GM06990 (cell line): ENCODE measurements around the gene HDAC6.

Experiments
- DNase-seq: peaks from one replicate; pipeline ENCODE4 v3.0.0-alpha.2; 2011; ENCODE audit not compliant: insufficient read length; ENCODE audit errors: extremely low read depth
- H3K27me3 ChIP-seq: replicated peaks from 2 replicates; pipeline ENCODE4 v1.6.0; 2011; ENCODE audit warnings: low read length; ENCODE audit not compliant: control insufficient read depth, insufficient read depth
- H3K36me3 ChIP-seq: 2 replicates; pipeline ENCODE4 v1.5.1; 2011; ENCODE audit warnings: low read length; ENCODE audit not compliant: control insufficient read depth, insufficient read depth
- H3K4me3 ChIP-seq: replicated peaks from 2 replicates; pipeline ENCODE4 v1.5.1; 2011; ENCODE audit warnings: low read depth, mild to moderate bottlenecking, control low read depth, low read length
- CTCF ChIP-seq: IDR thresholded peaks from 2 replicates; pipeline ENCODE4 v1.5.1; 2011; ENCODE audit warnings: low read length, control low read depth, mild to moderate bottlenecking, inconsistent platforms; ENCODE audit not compliant: insufficient read depth, poor library complexity, severe bottlenecking

Gene HDAC6

DNA sequence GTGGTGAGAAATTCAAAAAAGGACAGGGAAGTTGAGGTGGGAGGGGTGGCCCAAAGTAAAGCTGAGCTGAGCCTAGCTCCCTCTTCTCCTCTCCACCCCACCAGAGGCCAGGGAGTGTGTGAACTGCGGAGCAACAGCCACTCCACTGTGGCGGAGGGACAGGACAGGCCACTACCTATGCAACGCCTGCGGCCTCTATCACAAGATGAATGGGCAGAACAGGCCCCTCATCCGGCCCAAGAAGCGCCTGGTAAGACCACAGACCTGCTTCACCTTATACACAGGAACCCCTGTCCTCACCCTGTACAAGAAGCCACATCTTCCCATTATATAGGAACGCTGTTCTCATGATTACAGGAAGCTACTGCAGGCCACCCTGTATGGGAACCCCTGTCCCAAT, 9.6 kb upstream of the HDAC6 start:
- no peak for TF ChIP-seq CTCF
- Histone ChIP-seq H3K36me3 (no peaks in the 10 kb centered on the region), H3K4me3 (no peak overlapping the region), H3K27me3 (no peaks in the 10 kb centered on the region)
- no peak for DNase-seq

DNA sequence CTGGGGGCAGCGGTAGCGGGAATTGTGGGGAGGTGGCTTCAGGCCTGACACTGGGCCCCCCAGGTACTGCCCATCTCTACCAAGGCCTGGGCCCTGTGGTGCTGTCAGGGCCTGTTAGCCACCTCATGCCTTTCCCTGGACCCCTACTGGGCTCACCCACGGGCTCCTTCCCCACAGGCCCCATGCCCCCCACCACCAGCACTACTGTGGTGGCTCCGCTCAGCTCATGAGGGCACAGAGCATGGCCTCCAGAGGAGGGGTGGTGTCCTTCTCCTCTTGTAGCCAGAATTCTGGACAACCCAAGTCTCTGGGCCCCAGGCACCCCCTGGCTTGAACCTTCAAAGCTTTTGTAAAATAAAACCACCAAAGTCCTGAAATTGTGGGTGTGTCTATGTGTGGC, 7.9 kb upstream of the HDAC6 start:
- no peak for DNase-seq
- Histone ChIP-seq H3K36me3 (no peaks in the 10 kb centered on the region), H3K27me3 (no peaks in the 10 kb centered on the region), H3K4me3 (no peak overlapping the region)
- no peak for TF ChIP-seq CTCF

GRCh38 chrX:48794340-48794910, 7.4 kb upstream of the HDAC6 start:
- H3K27me3 ChIP-seq = no peaks in the 10 kb centered on the region
- no peak overlapping the region for H3K4me3 ChIP-seq
- no peak for TF ChIP-seq CTCF
- no peaks in the 10 kb centered on the region for H3K36me3 ChIP-seq
- DNase-seq = no peak

- H3K36me3 ChIP-seq = no peaks in the 10 kb centered on the region
- H3K27me3 ChIP-seq = no peaks in the 10 kb centered on the region
- DNase-seq = no peak
- no peak overlapping the region for H3K4me3 ChIP-seq
- no peak for TF ChIP-seq CTCF
These were observed 6.9 kb upstream of the HDAC6 start for GRCh38 chrX:48794911-48795515.

- H3K36me3 ChIP-seq = no peaks in the 10 kb centered on the region
- no peak for TF ChIP-seq CTCF
- H3K4me3 ChIP-seq = no peak overlapping the region
- no peaks in the 10 kb centered on the region for H3K27me3 ChIP-seq
- no peak for DNase-seq
These were observed 3.5 kb upstream of the HDAC6 start for GRCh38 chrX:48798318-48798717.
